GM18520 (cell line): ENCODE measurements around the gene STX8.
"Not testable (repeated sequence)": the region's sequence is repeated elsewhere in the genome, so short reads cannot be mapped to it uniquely, and the experiment has no call there.

Source experiments
- ATAC-seq: cut with Tn5 transposase; IDR thresholded peaks from one replicate; pipeline ENCODE4 v1.9.1; 2021; ENCODE audit not compliant: unreplicated experiment

STX8 gene

GRCh38 chr17:9512323-9513168 lies 63.1 kb downstream of the STX8 start:
- no peak for ATAC-seq

DNA sequence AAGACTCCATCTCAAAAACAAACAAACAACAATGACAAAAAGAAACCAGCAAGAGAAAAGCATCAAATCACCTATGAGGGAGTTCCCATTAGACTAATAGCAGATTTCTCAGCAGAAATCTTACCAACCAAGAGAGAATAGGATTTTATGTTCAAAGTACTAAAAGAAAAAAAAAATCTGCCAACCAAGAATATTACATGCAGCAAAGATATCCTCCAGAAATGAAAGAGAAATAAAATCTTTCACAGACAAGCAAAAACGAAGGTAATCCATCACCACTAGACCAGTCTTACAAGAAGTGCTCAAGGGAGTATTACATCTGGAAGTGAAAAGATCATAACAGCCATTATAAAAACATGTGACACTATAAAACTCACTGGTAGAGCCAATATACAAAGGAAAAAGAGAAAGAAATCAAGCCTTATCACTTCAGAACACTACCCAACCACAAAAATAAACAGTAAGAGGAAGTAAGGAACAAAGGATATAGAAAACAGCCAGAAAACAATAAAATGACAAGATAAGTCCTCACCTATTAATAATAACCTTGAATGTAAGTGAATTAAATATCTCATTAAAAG lies 66.3 kb downstream of the STX8 start:
- ATAC-seq, result no peak

- ATAC-seq, result no peak
These were observed 76.6 kb downstream of the STX8 start for GRCh38 chr17:9499041-9499440.

DNA sequence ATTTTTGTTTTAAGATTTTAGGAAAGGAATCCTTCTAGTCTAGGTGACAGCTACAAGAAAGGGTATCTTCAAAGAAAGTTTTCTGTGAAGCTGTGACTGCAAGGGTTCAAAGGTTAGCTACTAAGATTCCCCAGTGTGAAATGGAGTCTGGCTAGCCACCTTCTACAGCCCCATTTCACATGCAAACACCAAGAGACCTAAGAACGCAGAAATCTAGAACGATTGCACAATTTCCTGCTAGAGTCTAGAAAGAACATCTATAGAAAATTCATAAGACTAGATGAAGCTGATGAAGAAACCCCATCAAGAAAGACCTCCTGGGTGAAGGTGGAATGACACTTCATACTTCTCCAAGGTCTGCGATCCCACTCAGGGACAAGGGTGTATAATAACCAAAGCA lies 77.1 kb downstream of the STX8 start:
- no peak for ATAC-seq

DNA sequence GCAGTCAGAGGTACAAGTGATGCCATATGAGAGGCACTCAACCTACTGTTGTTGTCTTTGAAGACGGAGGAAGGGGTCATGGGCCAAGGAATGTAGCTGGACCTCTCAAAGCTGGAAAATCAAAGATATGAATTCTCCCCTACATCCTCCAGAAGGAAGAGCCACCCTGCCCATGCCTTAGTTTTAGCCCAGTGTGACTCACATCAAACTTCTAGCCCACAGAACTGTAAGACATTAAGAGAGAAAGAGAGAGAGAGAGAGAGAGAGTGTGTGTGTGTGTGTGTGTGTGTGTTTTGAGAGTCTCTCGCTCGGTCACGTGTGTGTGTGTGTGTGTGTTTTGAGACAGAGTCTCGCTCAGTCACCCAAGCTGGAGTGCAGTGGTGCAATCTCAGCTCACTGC lies 87.1 kb downstream of the STX8 start:
- ATAC-seq, result no peak

GRCh38 chr17:9487406-9487805 lies 88.2 kb downstream of the STX8 start:
- ATAC-seq, result no peak

GRCh38 chr17:9484789-9485188 lies 90.8 kb downstream of the STX8 start:
- no peak for ATAC-seq

DNA sequence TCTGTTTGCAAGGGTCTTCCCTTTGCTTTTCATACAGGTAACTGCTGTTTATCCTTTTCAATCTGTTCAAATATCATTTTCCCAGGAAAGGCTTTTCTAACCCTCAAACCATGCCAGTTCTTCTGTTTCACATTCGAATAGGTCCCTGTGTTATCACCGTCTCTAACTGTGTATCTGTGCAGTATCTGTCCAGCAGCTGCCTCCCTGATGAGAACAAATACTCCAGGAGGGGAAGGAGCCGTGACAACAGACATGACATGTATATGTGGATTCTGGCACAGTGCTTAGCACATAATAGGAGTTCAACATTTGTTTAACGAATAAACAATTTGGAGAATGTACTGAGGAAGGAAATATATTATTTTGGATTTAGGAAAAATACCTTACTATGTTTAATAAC lies 95.7 kb downstream of the STX8 start:
- ATAC-seq, result no peak

DNA sequence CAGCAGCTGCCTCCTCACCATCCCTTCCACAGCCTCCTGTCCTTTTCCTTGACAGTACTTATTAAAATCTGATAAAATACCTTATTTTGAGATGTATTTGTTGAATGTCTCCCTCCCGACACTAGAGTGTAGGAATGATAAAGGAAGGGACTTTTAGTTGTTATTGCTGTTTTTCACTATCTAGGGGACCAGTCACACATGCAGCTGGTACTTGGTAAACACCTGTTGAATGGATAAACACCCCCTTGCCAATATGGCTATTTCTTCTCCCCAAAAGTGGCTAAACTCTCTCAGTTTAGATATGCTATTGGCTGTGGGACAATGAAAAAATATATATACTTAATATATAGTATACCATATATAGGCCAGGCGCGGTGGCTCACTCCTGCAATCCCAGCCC lies 96.7 kb downstream of the STX8 start:
- no peak for ATAC-seq

DNA sequence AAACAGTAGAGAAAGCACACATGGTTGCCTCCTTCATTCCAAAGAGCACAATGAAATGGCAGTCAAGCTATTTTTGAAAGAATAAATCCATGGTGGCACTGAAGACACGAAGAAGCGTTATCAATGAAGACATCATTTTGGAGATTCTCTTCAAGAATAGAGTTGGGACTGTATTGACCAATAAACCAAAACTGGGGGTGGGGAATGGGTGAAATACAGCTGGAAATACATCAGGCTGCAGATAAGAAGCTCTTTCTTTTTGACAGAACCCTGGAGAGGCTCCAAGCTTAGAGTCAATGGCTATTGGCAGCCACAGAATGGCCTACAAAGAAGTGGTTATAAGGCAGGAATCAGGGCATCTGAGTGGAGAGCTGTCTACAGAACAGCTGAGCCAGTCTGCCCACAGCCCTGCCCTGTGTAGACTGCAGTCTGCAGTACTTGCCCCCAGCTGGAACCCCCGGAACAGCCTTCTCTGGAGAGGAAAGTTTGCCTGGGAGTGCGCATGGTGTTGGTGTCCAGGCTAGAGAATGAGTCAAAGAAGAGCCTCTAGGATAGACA lies 100.4 kb downstream of the STX8 start:
- no peak for ATAC-seq

- no peak for ATAC-seq
These were observed 101.9 kb downstream of the STX8 start for GRCh38 chr17:9473711-9474110.

DNA sequence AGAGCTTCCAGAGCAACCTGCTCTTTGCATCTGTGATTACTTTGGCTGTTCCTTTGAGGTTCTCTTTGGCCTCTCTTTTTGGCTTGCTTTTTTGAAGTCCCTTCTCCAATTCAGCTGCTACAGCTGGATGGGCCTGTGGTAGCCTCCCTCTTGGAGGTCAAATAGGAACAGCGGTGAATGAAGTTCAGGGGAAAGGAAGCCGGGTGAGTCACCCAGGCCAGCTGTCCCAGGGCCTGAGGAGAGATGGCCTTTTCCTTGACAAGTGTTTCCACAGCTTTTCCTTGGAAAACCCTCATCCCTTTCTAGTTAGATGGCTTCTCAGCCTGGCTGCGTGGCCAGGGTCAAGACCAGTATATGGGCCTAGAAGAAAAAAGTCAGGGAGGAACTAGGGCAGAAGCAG lies 103.1 kb downstream of the STX8 start:
- no peak for ATAC-seq

DNA sequence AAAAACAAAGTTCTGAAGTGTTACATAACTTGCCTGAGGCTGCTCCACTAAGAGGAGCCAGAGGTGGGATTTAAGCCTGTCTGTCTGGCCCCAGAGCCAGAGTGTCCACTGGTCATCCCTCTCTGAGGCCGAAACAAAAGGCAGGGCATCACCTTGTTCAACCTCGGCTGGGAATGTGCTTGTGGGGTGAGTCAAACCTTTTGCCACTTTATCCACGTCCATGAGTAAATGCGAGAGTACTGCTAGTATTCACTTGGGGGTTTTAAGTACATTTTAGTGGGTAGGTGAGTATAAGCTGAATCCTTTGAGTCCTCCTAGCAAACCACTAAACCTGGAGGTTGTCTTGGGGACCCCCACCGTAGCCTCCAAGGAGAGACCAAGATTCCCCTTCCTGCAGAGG lies 103.5 kb downstream of the STX8 start:
- no peak for ATAC-seq

DNA sequence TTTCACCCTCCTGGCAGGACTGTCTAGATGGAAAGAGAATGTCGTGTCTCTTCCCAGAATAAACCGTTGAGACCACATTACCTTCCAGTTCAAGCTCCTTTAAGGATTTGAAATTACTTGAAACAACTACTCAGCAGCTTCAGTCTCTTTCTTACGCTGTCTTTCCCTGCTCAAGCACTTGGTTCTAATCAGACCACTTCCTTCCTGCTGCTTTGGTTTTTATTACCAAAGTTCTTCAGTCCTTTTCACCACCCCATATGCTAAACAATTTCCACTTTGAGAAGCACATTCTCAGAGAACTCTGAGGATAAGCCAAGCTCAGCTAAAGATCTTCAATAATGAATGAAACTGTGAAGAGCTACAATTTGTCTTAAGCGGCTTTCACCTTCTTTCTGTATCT lies 105.4 kb downstream of the STX8 start:
- no peak for ATAC-seq

DNA sequence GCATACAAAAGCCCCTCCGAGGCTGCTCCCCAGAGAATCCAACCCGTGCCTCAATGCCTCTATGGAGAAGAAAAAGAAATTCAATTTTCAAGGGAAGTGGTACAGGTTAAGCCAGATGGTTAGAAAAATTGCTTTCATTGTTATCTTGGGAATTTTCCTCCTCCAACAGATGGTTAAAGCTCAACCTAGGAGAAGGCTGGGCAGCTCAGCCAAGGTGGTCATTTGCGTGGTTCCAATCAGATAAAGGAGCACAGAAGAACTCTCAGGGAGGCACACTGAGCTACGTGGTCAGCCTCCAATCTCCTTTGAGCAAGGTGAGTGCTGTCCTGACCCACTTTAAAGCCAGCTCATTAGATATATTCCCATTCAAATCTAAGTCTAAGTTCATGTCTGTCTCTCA lies 106.7 kb downstream of the STX8 start:
- no peak for ATAC-seq

DNA sequence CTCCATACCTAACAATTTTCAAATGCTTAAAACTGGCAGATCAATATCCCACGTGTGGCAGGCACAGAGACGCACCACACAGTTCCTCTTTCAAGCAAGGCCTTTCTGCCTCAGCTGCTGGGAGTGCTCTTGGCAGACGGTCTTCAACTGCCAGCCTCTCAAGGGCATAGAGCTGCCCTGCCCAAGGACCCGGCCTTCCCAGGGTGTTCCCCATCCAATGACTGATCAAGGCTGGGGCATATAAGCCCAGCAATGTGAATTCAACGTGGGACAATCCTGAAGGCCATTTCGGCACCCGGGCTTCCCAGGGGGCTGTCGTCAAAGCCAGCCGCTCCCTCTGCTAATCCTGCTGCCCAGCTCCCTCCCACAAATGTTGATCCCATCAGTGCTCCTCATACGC lies 107.1 kb downstream of the STX8 start:
- no peak for ATAC-seq

DNA sequence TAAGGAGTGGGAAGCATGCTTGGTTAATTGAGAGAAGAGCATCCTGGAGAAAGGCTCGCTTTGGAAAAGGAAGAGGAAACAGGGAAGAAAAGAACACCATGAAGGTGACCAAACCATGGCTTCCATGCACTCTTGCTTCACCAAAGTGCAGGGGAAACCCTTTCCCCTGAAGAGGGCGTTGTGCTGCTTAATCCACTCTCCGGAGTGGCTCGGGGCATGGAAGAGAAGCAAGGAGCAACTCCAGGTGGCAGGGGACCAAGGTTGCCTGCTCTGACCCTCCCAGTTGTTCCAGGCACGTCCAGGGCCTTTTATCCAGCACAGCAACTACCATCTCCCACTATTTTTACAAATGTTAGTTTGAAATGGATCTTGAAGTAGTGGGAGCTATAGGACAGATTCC lies 108.1 kb downstream of the STX8 start:
- ATAC-seq, result no peak

DNA sequence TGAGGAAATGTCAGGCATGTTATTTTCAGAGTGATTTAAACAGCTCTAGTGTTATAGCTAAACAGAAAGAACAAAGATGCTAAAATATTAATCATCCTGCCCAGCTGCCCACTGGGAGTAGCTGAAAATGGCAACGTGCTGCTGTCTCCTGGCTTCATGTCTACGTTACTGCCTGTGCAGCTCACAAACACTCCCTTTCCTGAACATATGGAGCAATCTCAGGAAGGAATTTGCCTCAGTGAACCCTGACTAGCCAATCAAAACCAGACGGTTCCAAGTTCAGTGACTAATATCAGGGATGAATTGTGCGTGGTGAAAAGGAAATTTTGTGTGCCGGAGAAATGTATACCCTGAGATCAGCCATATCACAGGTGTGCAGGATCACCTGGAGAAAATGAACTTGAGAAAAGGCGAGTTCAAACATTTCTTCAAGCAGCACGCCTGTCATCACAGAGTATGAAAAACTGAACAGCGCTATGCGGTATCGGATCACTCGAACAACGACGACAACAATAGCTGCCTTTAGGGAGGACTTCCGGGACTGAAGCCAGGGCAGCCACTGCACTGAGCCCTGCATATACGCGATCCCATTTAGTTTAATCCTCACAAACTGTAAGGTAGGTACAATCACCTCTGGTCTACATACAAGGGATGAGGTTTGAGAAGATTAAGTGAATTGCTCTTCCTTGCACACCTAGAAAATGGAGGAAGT lies 110.3 kb downstream of the STX8 start:
- ATAC-seq, result no peak

DNA sequence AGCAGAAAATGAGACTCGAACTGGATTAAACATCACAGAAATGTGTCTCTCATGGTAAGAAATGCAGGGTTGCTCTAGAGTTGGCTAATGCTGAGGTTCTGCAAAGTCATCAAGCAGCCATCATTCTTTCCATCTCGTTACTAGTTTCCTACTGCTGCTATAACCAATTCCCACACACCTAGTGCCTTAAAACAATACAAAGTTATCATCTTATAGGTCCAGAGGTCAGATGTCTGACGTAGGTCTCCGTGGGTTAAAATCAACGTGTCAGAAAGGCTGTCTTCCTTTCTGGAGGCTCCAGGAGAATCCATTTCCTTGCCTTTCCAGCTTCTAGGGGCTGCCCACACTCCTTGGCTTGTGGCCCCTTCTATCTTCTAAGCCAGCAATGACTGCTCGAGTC lies 118.6 kb downstream of the STX8 start:
- ATAC-seq, result no peak

GRCh38 chr17:9456330-9456729 lies 119.3 kb downstream of the STX8 start:
- no peak for ATAC-seq

DNA sequence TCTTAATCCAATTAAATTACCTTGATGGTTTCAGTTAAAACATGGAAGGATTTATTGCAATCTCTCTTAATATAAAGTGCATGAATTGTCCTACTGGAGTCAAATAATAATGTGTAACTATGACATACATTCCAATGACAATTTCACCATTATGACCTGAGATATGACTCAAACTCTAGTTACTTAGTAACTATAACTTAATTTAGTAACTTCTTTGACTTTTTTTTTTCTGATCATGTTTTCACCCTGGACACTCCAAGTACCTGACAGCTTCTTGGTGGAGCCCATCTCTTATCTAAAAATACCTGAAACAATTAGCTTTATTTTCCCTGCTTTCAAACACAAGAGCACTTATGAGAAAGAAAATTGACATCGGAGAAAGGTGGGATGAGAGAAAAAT lies 123.7 kb downstream of the STX8 start:
- ATAC-seq, result no peak

DNA sequence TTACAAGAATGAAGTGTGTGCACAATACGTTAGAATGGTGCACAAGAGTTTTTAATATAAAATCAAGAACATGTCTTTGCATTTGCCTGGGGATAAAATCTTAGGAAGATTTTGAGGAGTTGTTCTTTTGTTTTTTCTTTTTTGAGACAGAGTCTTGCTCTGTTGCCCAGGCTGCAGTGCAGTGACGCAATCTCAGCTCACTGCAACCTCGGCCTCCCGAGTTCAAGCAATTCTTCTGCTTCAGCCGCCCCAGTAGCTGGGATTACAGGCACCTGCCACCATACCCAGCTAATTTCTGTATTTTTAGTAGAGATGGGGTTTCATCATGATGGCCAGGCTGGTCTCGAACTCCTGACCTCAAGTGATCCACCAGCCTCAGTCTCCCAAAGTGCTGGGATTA lies 128.3 kb downstream of the STX8 start:
- not testable (repeated sequence) for ATAC-seq
